GM12872 (cell line): ENCODE results near the gene ZNF593OS.

Source experiments
- TF ChIP-seq, protein P1 (sequence below): IDR thresholded peaks from 3 replicates; pipeline ENCODE4 v1.5.1; 2011; ENCODE audit warnings: low read depth, mild to moderate bottlenecking, low read length, moderate library complexity; ENCODE audit not compliant: insufficient read depth

Gene ZNF593OS

DNA sequence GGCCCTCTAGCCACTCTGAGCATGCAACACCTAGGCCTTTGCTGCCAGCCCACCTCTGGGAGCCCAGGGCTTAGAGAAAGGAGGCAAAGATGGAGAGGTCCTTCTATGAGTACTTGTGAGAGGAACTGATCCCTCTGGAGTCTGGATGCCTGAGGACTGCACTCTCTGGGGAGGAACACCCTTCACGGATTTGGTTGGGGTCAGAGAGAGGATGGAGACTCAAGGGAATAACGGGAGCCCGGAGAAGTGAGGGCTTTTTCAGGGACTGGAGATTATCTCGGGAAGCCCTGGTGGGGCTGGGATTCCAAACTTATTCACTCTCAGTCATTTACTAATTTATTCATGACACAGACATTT lies 2.5 kb downstream of the ZNF593OS start:
- TF ChIP-seq, protein P1, sequence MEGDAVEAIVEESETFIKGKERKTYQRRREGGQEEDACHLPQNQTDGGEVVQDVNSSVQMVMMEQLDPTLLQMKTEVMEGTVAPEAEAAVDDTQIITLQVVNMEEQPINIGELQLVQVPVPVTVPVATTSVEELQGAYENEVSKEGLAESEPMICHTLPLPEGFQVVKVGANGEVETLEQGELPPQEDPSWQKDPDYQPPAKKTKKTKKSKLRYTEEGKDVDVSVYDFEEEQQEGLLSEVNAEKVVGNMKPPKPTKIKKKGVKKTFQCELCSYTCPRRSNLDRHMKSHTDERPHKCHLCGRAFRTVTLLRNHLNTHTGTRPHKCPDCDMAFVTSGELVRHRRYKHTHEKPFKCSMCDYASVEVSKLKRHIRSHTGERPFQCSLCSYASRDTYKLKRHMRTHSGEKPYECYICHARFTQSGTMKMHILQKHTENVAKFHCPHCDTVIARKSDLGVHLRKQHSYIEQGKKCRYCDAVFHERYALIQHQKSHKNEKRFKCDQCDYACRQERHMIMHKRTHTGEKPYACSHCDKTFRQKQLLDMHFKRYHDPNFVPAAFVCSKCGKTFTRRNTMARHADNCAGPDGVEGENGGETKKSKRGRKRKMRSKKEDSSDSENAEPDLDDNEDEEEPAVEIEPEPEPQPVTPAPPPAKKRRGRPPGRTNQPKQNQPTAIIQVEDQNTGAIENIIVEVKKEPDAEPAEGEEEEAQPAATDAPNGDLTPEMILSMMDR: no peak

DNA sequence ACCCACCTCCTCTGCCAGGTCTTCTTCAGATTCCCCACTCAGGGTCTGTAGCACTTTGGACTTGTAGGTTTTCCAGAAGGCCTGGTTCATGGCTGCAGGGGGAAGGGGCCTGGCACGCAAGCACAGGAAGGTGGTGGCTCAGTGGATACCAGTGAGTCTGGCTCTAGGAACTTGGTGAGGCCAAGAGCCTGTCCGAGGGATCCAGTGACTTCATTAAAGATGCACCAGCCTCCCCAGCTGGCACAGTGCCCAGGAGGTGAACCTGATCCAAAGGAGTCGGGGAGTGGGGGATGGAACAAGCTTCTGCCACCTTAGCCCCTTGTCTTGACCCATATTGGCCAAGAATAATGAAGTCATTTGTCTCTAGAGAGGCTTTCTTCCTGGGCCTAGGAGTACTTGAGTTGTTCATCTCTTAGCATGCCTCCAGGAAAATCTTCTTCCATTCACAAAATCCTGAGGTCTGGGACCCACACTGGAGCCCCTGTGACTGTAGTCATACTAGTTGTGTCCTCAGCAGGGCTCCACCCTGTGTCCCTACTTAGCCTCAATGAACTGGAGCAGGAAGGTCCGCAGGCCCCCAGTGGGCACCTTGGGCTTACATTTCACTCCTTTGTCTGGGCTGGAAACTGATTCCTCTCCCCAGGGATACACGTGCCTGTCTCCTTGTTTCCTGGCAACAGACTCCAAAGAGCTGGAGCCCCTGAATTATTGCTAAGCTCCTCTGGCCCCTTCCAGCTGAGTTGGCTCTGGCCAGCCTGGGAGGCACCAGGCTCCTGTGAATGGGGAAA lies 3.0 kb downstream of the ZNF593OS start, which contains the start of gene C1orf232:
Gene C1orf232, minus strand, starts transcription at position 554 of the 788 bp plus-strand sequence. Its CDS starts 464 bp downstream, at position 90.
- TF ChIP-seq, protein P1: no peak

DNA sequence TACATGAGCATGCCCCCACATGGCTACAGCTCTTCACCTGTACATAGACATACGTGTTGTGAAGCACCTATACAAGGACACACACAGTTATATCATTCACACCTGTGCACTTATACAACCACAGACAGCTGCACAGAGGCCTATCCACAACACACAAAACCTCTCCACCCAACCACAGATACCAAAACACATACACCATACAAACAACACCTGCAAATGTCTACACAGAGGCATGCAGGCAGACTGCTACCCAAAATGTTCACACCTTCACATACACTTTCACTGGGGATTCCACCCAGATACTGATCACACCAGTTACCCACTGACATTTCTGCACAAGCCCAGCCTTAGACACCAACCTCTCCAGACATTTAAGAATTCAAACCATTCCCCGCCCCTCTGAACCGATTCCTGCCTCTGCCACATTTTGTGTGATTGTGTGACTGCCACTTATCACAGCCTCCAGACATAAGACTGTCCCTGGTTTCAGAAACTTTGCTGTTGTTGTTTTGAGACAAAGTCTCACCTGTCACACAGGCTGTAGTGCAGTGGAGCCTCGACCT lies 4.8 kb downstream of the ZNF593OS start:
- TF ChIP-seq, protein P1: no peak

DNA sequence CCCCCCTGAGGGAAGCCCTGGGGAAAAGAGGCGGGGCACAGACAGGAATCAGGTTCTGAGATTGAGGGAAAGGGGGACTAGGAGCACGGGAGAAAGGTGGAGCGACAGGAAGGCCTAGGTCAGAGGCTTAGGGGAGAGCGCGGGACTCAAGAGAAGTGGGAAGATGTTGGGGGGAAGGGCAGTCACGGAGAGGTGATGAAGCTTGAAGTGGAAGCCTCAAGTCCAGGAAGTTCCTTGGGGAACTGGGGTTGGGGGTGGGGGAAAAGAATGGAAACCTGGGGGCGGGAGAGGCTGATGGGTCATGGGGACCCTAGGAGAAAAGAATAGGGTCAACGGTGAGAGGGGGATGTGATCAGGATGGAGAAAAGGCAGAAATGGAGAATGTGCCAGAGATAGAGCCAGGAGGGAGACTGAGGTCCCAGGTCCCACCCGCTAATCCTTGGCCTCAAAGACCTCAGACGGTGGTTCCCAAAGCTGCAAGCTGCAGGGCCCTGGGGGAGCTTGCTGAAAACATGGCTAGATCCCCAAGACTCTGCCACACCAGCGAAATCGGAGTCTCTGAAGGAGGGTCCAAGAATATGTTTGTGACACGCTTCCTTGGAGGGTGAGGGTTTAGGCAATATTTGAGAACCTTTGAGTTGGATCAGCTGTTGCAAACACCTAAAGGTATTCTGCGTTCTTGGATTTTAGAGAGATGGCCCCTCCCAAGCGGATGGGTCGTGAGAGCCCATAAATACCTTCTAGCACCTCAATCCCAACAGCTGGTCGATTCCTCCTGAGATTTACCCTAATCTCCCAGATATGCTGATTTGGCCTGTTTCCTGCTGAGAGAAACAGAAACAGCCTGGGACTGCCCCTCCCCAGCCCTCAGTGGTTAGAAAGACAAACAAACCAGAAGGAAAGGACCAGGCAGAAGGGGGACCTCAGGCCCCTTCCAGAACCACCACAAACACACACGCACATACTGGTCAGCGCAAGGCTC lies 6.5 kb downstream of the ZNF593OS start:
- TF ChIP-seq, protein P1: no peak

DNA sequence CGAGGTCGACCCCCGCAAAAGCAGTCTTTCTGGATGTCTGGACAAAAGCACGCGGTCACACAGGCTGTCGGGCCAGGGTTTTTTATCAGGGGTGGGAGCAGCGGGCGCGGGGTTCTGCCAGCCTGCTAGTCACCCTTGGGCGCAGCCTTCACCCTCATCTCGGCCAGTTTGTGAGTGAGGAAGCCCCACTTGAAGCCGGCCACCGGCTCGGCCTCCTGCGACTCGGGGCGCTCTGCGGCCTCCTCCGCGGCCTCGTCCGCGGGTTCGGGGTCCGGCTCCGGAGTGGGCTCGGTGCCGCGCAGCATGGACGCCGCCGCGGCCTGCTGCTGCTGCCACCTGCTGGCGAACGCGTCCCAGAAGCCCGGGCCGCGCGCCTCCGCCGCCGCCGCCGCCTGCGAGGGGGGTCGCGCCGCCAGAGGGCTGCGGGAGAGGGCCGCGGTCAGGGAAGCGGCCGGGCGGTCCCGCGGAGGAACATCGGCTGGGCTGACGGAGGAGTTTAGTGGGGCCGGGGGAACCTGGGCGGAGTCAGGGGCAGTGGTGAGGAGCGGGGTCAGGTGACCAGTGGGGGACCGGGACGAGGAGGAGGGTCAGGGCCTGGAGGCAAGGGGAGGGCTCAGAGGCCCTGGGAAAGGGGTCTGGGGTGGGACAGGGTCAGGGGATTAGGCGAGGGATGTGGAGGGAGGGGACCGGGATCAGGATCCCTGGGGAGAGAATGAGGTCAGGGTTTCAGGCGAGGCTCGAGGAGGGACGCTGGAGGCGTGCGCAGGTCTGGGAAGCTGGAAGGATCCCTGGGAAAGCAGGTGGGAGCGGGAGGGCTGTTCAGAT lies 7.4 kb downstream of the ZNF593OS start:
- TF ChIP-seq, protein P1: peak; percentile 60; the same call in 2 of the 3 replicates

DNA sequence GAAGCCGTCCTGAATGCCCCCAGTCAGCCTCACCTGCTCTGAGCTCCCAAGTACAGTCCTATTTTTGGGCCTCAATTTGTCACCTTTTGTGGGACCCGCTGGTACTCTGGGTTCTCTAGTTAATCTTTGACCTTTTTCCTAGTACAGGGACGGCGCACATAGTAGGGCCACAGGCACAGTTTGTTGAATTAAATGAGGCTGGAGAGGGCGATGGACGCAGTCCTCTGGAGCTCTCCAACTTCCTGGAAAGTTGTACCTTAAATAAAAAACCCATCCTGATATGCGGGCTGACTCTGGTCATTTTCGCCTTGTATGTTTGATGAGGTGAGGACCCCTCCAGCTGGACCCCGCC lies 8.0 kb downstream of the ZNF593OS start:
- TF ChIP-seq, protein P1: no peak
